Fibroblast of skin of left quadriceps (primary cell): Measurements from ENCODE around the gene PPM1F.
"Not testable (repeated sequence)": the region's sequence is repeated elsewhere in the genome, so short reads cannot be mapped to it uniquely, and the experiment has no call there.

Experiments used
- DNase-seq, 2 experiments: peaks; one replicate each; pipeline ENCODE4 v3.0.0-alpha.2; 2013; ENCODE audit warnings: low read depth in 2 of 2

PPM1F gene

GRCh38 chr22:21920341-21921183 is 32.1 kb downstream of the PPM1F start:
- no peak for DNase-seq

- no peak for DNase-seq
These were observed 32.9 kb downstream of the PPM1F start for GRCh38 chr22:21919526-21920307.

GRCh38 chr22:21918466-21919185 is 34.0 kb downstream of the PPM1F start:
- DNase-seq, result no peak

- no peak for DNase-seq
These were observed 34.7 kb downstream of the PPM1F start for GRCh38 chr22:21917959-21918261.

- DNase-seq, result no peak
These were observed 35.3 kb downstream of the PPM1F start for GRCh38 chr22:21917181-21917958.

GRCh38 chr22:21916309-21916918 is 36.2 kb downstream of the PPM1F start:
- DNase-seq, result no peak

- no peak for DNase-seq
These were observed 36.9 kb downstream of the PPM1F start for GRCh38 chr22:21915624-21916308.

- DNase-seq, result not testable (repeated sequence)
These were observed 38.5 kb downstream of the PPM1F start for GRCh38 chr22:21914033-21914642.

GRCh38 chr22:21910367-21910766 is 42.3 kb downstream of the PPM1F start:
- not testable (repeated sequence) for DNase-seq

GRCh38 chr22:21909871-21910270 is 42.8 kb downstream of the PPM1F start:
- no peak for DNase-seq

- DNase-seq, result no peak
These were observed 44.8 kb downstream of the PPM1F start for GRCh38 chr22:21907638-21908522.

- not testable (repeated sequence) for DNase-seq
These were observed 47.4 kb downstream of the PPM1F start for GRCh38 chr22:21905234-21905633.

GRCh38 chr22:21904250-21904789 is 48.3 kb downstream of the PPM1F start:
- DNase-seq, result no peak

- no peak for DNase-seq
These were observed 49.4 kb downstream of the PPM1F start for GRCh38 chr22:21903283-21903682.

GRCh38 chr22:21902296-21903087 is 50.2 kb downstream of the PPM1F start:
- no peak for DNase-seq

GRCh38 chr22:21898354-21898896 is 54.2 kb downstream of the PPM1F start:
- DNase-seq, result no peak

- no peak for DNase-seq
These were observed 55.6 kb downstream of the PPM1F start for GRCh38 chr22:21896951-21897513.
